BLaER1 treated with 17β-estradiol and CSF1 and Interleukin-3, amounts not matched to agents 10 nM and 100 nM (cell line): ENCODE measurements around the gene NEUROG3.

Experiments used
- H3K27ac ChIP-seq, 11 experiments: shearing (Covaris generic); formaldehyde crosslinking; 2 replicates each; pipeline ENCODE4 v1.8.1; 2022
- H3K27me3 ChIP-seq, 11 experiments: shearing (Covaris generic); formaldehyde crosslinking; 2 replicates each; pipeline ENCODE4 v1.8.1; 2022
- H3K36me3 ChIP-seq, 11 experiments: shearing (Covaris generic); formaldehyde crosslinking; 2 replicates each; pipeline ENCODE4 v1.8.1; 2022
- H3K4me1 ChIP-seq, 10 experiments: shearing (Covaris generic); formaldehyde crosslinking; 2 replicates each; pipeline ENCODE4 v1.8.1; 2022
- H3K4me2 ChIP-seq, 11 experiments: shearing (Covaris generic); formaldehyde crosslinking; 2 replicates each; pipeline ENCODE4 v1.8.1; 2022
- H3K4me3 ChIP-seq, 10 experiments: shearing (Covaris generic); formaldehyde crosslinking; 2 replicates each; pipeline ENCODE4 v1.8.1; 2022
- H3K9ac ChIP-seq, 11 experiments: shearing (Covaris generic); formaldehyde crosslinking; 2 replicates each; pipeline ENCODE4 v1.8.1; 2022
- H3K9me3 ChIP-seq, 11 experiments: shearing (Covaris generic); formaldehyde crosslinking; replicated peaks in 1 of 11; 2 replicates each; pipeline ENCODE4 v1.8.1; 2022
- H4K20me1 ChIP-seq, 11 experiments: shearing (Covaris generic); formaldehyde crosslinking; 2 replicates each; pipeline ENCODE4 v1.8.1; 2022
- Cebpa-rat ChIP-seq, 11 experiments: shearing (Covaris generic); IDR thresholded peaks; 2 replicates each; pipeline ENCODE4 v1.8.1; 2022

Gene NEUROG3, protein sequence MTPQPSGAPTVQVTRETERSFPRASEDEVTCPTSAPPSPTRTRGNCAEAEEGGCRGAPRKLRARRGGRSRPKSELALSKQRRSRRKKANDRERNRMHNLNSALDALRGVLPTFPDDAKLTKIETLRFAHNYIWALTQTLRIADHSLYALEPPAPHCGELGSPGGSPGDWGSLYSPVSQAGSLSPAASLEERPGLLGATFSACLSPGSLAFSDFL

DNA sequence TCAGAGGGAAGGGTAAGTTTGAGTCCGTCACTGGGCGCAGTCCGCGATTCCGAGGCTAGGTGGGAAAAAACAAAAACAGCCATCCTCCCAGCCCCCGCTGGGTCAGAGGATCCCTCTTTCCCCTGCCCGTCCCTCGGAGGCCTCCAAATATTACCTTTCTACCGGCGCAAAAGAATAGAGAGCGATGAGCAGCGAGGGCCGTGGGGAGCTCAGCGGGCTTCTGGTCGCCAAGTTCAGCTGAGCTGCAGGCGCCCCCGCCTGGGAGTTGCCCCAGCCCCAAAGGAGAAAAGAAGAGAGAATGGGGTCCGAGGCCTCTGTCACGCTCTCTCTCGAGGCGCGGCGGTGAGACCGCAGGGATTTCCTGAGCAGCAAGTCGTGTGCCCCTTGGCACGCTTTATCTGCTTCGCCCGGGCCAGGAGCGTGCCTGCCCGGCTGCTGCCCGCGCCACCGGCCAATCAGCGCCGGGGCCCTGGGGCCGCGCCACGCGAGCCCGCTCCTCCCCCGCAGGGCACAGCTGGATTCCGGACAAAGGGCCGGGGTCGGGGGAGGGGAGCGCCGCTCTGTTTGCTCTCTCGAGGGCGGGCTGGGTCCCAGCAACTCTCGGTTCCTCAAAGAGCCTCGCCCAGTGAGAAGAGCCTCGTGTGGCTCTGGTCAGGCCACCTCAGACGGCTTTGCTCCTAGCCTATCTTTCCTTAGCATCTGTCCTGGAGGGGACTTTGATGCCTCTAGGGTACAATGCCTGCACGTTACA, at the start of gene NEUROG3:
Gene NEUROG3, minus strand, starts transcription at position 367 of the 751 bp plus-strand sequence. CDS start 379 bp downstream, outside the sequence.
- H4K20me1 ChIP-seq = peaks cover 33 to 66% (median 53%) of the 10 kb centered on the region in 11 experiments; a peak in 21 of 22 replicates
- H3K4me3 ChIP-seq = peak within 1 kb of the TSS; percentile 50 to 69 (median 56)
- TF ChIP-seq Cebpa-rat (IDR thresholded peaks at IDR 0.05) = no peak
- H3K9ac ChIP-seq = peak within 1 kb of the TSS; percentile 29 to 67 (median 56); a peak in 21 of 22 replicates
- no peaks in the 10 kb centered on the region; a peak in 1 of 22 replicates for H3K36me3 ChIP-seq
- H3K4me2 ChIP-seq = peak within 1 kb of the TSS; percentile 80 to 99 (median 94)
- peaks cover 0 to 15% (median 0%) of the 10 kb centered on the region in 11 experiments; a peak in 6 of 22 replicates for H3K9me3 ChIP-seq
- H3K4me1 ChIP-seq = peaks cover 35 to 42% (median 38%) of the 10 kb centered on the region in 10 experiments
- H3K27me3 ChIP-seq = peaks cover 98 to 100% (median 100%) of the 10 kb centered on the region in 11 experiments
- peak within 1 kb of the TSS; percentile 9 to 68 (median 49); a peak in 15 of 22 replicates for H3K27ac ChIP-seq

DNA sequence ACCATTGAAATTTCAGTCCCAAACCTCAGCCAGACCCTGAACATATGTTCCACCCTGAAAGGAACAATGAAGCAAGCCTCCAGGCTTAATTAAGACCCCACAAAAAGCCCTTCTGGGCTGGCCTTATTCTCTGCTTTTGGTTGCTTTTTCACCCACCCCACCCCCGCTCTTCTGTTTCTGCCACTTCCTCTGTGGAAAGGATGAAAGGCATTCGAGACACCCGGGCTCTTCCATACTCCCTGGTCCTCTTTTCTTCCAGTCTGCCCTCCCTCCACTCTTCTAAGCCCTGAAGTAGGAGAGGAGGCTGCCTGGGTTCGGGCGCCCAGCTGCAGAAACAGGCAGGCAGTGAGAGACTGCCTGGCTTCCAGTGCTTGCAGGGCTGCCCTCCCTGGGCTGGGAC, 47.4 kb upstream of the NEUROG3 start:
- no peak overlapping the region for H3K27ac ChIP-seq
- H3K36me3 ChIP-seq = no peaks in the 10 kb centered on the region
- no peak for TF ChIP-seq Cebpa-rat (IDR thresholded peaks at IDR 0.05)
- H3K4me2 ChIP-seq = peak overlapping the region; percentile 45 to 77 (median 60)
- peaks cover 15 to 41% (median 29%) of the 10 kb centered on the region in 11 experiments for H3K9me3 ChIP-seq
- no peaks in the 10 kb centered on the region for H4K20me1 ChIP-seq
- no peaks in the 10 kb centered on the region for H3K27me3 ChIP-seq
- no peak overlapping the region for H3K4me3 ChIP-seq
- H3K4me1 ChIP-seq = peaks cover 13 to 34% (median 25%) of the 10 kb centered on the region in 10 experiments
- H3K9ac ChIP-seq = peak overlapping the region in 1 of 11 experiments; percentile 15; a peak in 2 of 22 replicates

DNA sequence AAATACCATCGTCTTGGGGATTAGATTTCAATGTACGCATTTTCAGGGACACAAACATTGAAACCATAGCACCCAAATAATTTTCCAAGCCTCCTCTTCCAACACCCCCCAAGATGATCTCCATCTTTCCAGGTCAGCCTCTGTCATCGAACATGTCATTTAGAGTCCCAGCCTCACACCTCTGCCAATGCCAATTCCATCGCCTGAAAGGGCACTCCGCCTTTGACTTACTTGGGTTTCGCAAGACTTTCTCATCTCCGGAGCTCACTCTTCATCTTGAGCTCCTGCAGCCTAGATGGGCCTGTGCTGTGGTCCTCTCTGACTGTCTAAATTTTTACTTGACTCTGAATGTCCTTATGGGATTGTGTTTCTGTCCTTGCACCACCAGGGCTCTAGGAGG, 46.4 kb upstream of the NEUROG3 start:
- H3K9me3 ChIP-seq = peaks cover 18 to 43% (median 30%) of the 10 kb centered on the region in 11 experiments
- no peaks in the 10 kb centered on the region for H3K27me3 ChIP-seq
- no peaks in the 10 kb centered on the region for H4K20me1 ChIP-seq
- peaks cover 13 to 32% (median 23%) of the 10 kb centered on the region in 10 experiments for H3K4me1 ChIP-seq
- peak in 5 of 11 experiments; percentile 12 to 74 (median 43); a peak in 7 of 22 replicates for TF ChIP-seq Cebpa-rat (IDR thresholded peaks at IDR 0.05)
- H3K9ac ChIP-seq = no peak overlapping the region
- H3K4me3 ChIP-seq = no peak overlapping the region
- no peak overlapping the region for H3K27ac ChIP-seq
- H3K4me2 ChIP-seq = no peak overlapping the region
- H3K36me3 ChIP-seq = 0 out of 22 replicates have a peak, but pooled peaks cover 0 to 2% (median 0%) of the 10 kb centered on the region in 11 experiments

DNA sequence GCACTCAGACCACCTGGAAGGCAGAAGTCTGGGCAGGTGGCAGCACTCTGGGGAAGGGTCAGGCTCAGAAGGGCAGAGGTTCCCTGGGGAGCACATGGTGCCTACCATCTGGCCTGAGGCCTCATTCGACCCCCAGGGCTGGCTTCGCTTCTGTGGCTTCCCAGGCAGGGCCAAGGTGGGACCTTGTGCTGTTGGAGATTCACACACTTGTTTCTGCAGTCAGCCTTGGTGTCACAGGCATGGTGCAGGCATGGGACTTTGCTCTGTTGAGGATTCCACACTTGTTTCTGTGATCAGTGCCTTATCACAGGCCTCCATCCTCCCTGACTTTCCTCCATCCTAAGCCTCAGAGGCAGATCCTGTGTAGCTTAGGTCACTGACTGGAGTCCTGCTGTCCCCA, 45.5 kb upstream of the NEUROG3 start:
- Histone ChIP-seq H3K9me3 (peaks cover 22 to 48% (median 38%) of the 10 kb centered on the region in 11 experiments), H3K4me3 (no peak overlapping the region), H4K20me1 (no peaks in the 10 kb centered on the region), H3K36me3 (0 out of 22 replicates have a peak, but pooled peaks cover 0 to 3% (median 0%) of the 10 kb centered on the region in 11 experiments), H3K27me3 (no peaks in the 10 kb centered on the region), H3K9ac (no peak overlapping the region), H3K27ac (no peak overlapping the region), H3K4me1 (peaks cover 13 to 31% (median 17%) of the 10 kb centered on the region in 10 experiments), H3K4me2 (peak overlapping the region in 3 of 11 experiments; percentile 14 to 28 (median 22); a peak in 4 of 22 replicates)
- no peak for TF ChIP-seq Cebpa-rat (IDR thresholded peaks at IDR 0.05)

DNA sequence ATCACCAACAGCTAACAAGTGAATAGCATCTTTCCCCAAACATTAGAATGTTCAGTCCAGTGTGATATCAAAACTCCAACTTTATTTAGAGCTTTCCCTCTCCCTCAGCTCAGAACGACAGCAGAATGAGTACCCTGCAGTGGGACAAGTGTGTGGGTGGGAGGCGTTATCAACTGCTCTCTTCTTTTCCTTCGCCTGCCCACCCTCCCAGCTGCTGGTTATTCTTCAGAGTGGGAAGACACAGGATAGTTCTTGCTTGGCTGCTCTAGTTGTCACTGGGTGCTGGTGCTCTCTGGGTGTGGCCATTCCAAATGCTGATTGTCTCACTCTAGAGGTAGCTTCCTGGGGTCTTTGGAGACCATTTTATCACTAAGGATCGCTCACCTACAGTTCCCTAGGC, 43.1 kb upstream of the NEUROG3 start:
- no peaks in the 10 kb centered on the region for H4K20me1 ChIP-seq
- TF ChIP-seq Cebpa-rat (IDR thresholded peaks at IDR 0.05) = no peak
- no peak overlapping the region for H3K9ac ChIP-seq
- no peaks in the 10 kb centered on the region for H3K27me3 ChIP-seq
- H3K4me1 ChIP-seq = peaks cover 11 to 31% (median 15%) of the 10 kb centered on the region in 10 experiments
- H3K27ac ChIP-seq = no peak overlapping the region
- peaks cover 19 to 52% (median 34%) of the 10 kb centered on the region in 11 experiments for H3K9me3 ChIP-seq
- H3K36me3 ChIP-seq = 0 out of 22 replicates have a peak, but pooled peaks cover 0 to 3% (median 0%) of the 10 kb centered on the region in 11 experiments
- H3K4me3 ChIP-seq = no peak overlapping the region
- H3K4me2 ChIP-seq = no peak overlapping the region

DNA sequence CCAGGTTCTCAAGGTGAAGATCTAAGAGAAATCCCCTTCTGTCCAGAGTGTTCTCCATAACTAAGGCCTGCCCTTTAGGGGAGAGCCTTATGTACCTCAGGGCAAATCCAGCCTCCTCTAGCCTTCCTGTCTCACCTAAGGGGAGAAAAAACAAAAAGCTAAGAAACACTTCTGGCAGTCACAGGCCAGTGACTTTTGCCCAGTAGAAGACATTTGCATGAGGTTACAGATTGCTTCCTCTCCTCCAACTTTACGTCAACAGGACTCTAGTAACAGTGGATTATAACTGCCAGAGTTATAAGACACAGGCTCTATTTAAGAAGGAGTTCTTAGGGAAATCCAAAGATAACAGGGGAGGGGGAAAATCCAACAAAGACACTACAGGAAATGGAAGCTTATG, 40.9 kb upstream of the NEUROG3 start:
- TF ChIP-seq Cebpa-rat (IDR thresholded peaks at IDR 0.05) = no peak
- H4K20me1 ChIP-seq = no peaks in the 10 kb centered on the region
- peaks cover 0 to 17% (median 0%) of the 10 kb centered on the region in 10 experiments; a peak in 7 of 20 replicates for H3K4me1 ChIP-seq
- no peak overlapping the region for H3K9ac ChIP-seq
- H3K9me3 ChIP-seq = peaks cover 35 to 66% (median 49%) of the 10 kb centered on the region in 11 experiments
- no peak overlapping the region for H3K27ac ChIP-seq
- no peaks in the 10 kb centered on the region for H3K27me3 ChIP-seq
- H3K4me3 ChIP-seq = no peak overlapping the region
- 0 out of 22 replicates have a peak, but pooled peaks cover 0 to 3% (median 0%) of the 10 kb centered on the region in 11 experiments for H3K36me3 ChIP-seq
- peak overlapping the region in 4 of 11 experiments; percentile 2 to 44 (median 20); a peak in 6 of 22 replicates for H3K4me2 ChIP-seq

DNA sequence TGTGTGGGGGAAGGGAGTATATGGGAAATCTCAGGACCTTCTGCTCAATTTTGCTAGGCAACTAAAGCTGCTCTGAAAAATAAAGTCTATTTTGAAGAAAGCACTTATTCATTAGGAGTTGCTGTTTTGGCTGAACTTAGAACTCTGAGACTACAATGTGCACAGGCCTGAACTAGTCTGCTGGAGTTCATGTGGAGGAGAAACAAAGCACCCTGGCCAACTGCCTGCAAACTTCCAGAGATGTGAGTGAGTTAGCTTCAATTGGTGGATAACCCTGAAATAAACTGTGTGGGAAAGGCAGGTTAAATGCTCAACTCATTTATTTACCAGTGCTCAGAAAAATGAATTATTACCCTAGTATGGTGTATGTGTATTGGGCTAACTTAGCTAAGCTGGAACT, 39.5 kb upstream of the NEUROG3 start:
- H3K9me3 ChIP-seq = peaks cover 45 to 74% (median 57%) of the 10 kb centered on the region in 11 experiments
- no peak overlapping the region for H3K9ac ChIP-seq
- no peak overlapping the region for H3K27ac ChIP-seq
- no peak overlapping the region for H3K4me2 ChIP-seq
- no peaks in the 10 kb centered on the region for H4K20me1 ChIP-seq
- H3K27me3 ChIP-seq = no peaks in the 10 kb centered on the region
- peaks cover 0 to 13% (median 0%) of the 10 kb centered on the region in 10 experiments; a peak in 7 of 20 replicates for H3K4me1 ChIP-seq
- TF ChIP-seq Cebpa-rat (IDR thresholded peaks at IDR 0.05) = no peak
- no peak overlapping the region for H3K4me3 ChIP-seq
- H3K36me3 ChIP-seq = 0 out of 22 replicates have a peak, but pooled peaks cover 0 to 3% (median 0%) of the 10 kb centered on the region in 11 experiments

DNA sequence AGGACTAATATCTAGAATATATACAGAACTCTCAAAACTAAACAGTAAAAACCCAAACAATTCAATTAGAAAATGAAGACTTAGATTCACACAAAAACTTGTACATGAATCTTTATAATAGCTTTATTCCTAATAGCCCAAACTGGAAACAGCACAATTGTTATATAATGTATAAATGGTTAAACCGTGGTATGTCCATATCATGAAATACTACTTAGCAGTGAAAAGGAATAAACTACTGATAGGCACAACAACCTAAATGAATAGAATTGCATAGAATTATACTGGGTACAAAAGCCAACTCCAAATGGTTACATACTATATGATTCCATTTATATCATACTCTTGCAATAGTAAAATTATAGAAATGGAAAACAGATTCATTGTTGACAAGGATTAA, 35.9 kb upstream of the NEUROG3 start:
- H3K27ac ChIP-seq = no peak overlapping the region
- H3K9me3 ChIP-seq = peaks cover 25 to 41% (median 32%) of the 10 kb centered on the region in 11 experiments
- H3K4me3 ChIP-seq = no peak overlapping the region
- TF ChIP-seq Cebpa-rat (IDR thresholded peaks at IDR 0.05) = no peak
- peaks cover 0 to 7% (median 2%) of the 10 kb centered on the region in 10 experiments; a peak in 7 of 20 replicates for H3K4me1 ChIP-seq
- H3K4me2 ChIP-seq = no peak overlapping the region
- no peaks in the 10 kb centered on the region for H3K27me3 ChIP-seq
- H4K20me1 ChIP-seq = no peaks in the 10 kb centered on the region
- no peaks in the 10 kb centered on the region for H3K36me3 ChIP-seq
- H3K9ac ChIP-seq = no peak overlapping the region
